Endometrium (tissue), 2 donors: Measurements from ENCODE around the gene GRM7.
"Not testable (repeated sequence)": the region's sequence is repeated elsewhere in the genome, so short reads cannot be mapped to it uniquely, and the experiment has no call there.

Experiments used
- FAIRE-seq: peaks from 2 replicates; lab custom pipeline; 2012; peaks lifted over from hg19 to GRCh38; lab: Jason Lieb, UNC
- donor health status: control.
- donor health status: control.

Gene GRM7

DNA sequence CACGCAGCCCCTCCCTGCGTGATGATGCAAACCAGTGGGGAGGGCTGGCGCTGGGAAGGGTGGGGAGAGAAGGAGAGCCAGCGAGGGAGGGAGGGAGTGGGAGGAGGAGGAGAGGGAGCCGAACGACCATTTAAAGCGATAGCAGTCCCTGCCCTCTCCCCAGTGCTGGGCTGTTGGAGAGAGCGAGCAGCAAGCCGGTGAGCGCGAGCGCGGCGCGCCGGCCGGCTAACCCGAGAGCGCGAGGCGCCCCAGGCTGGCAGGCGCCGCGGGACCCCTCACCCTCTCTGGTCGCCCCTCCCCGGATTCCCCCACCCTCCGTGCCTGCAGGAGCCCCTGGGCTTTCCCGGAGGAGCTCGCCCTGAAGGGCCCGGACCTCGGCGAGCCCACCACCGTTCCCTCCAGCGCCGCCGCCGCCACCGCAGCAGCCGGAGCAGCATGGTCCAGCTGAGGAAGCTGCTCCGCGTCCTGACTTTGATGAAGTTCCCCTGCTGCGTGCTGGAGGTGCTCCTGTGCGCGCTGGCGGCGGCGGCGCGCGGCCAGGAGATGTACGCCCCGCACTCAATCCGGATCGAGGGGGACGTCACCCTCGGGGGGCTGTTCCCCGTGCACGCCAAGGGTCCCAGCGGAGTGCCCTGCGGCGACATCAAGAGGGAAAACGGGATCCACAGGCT lies at the start of gene GRM7:
TSS of gene GRM7 (plus strand) at position 162 of the 671 bp plus-strand sequence.
- no peak for FAIRE-seq

GRCh38 chr3:6821411-6821810 lies 39.5 kb upstream of the GRM7 start:
- no peak for FAIRE-seq

DNA sequence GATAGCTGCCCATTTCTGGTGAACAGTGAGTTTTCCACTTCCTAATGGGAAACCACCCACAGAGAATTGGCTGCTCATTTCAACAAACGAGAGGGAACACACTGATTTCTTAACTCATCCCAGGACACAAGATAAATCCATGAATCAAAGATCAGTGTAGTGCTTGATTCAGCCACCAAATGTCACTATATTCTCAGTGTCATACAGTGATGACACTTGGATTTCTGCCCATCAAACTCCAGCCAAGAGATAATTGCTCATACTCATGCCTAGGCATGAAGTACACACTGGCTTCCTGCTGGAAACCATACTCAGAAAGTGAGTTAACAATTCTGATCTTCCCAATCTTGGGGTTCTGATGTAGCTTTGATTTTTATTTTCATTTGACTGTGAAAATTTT lies 35.4 kb upstream of the GRM7 start:
- no peak for FAIRE-seq

- no peak for FAIRE-seq
These were observed 33.5 kb upstream of the GRM7 start for GRCh38 chr3:6827453-6827852.

DNA sequence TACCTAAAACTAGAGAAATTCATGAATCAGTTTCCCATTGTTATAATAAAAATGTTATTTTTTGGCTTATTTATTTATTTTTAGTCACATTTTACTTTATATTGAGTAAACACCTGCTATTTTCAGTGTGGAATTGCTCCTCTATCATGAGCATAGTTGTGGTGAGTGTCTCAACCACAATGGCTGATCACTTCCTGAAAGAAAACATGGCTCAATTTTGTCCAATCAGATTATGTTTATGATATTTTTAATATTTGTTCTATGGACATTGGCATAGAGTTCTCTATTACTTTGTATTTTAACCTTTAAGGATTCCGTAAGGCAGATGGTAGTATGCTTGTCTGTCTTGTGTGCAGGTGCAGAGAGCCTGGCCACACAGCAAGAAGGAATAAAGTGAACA lies 16.2 kb upstream of the GRM7 start:
- FAIRE-seq, result no peak

GRCh38 chr3:6854184-6854583 lies 6.7 kb upstream of the GRM7 start:
- no peak for FAIRE-seq

- no peak for FAIRE-seq
These were observed 3.4 kb upstream of the GRM7 start for GRCh38 chr3:6857510-6857909.

DNA sequence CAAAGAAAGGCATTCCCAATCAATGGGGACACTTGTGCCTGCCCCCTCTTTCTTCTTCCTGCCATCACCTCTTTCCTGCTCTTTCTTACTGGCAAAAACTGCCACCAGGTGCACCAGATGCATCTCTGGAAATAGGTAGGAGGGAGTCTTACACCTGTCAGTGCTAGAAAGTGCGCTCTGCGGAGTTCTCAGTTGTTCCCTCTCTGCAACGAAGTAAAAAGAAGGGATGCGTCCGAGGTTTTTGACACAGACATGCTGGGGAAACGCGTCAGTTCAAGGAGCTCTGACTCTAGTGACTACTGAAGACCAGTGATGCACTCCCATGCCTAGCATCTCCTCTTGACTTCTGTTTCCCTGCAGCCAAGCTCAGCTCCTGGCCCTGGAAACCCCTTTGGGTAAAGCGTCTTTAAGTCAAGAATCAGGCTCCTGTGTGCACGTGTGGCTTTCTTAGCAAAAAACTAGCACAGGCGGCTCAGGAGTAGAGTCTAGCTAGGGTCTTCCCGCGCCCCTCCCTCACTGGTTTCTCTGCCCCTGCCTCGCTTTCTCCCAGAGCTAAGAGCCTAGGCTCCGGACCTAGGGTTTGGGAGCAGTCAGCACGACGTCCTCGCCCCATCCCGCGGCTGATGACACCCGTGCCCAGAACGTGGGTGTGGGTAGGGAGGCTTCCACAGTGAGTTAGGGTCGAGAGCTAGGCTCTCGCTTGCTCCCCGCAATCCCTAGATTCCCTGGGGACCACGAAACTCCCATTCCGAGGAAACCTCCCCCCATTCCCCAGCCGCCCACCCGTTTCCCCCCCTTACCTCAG lies 564 bp upstream of the GRM7 start:
- FAIRE-seq, result no peak

DNA sequence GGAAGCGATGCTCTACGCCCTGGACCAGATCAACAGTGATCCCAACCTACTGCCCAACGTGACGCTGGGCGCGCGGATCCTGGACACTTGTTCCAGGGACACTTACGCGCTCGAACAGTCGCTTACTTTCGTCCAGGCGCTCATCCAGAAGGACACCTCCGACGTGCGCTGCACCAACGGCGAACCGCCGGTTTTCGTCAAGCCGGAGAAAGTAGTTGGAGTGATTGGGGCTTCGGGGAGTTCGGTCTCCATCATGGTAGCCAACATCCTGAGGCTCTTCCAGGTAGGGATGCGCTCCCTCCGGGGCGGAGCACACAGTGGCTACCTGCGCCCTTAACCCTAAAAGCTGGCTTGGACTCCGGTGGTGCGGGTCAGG lies 698 bp downstream of the GRM7 start:
- FAIRE-seq, result no peak

GRCh38 chr3:6862041-6862879 lies 1.3 kb downstream of the GRM7 start:
- no peak for FAIRE-seq

- no peak for FAIRE-seq
These were observed 1.9 kb downstream of the GRM7 start for GRCh38 chr3:6862880-6863195.

DNA sequence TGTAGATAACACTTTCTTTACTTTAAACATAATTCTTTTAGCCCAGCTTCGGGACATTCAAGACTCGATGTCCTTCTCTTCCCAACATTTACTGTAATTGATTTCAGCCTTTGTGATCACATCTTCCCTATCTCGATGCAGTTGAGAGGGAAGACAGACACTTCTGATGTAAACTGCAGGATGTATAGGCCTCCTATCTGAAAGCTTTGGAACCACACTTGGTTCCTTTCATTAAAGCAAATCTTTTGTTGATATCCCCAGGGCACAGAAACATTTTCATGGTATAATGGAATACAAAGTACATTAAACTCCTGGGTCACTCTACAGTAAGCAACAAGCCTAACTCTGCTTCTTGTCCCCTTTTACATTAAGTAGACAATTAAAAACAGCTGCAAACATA lies 6.4 kb downstream of the GRM7 start:
- FAIRE-seq, result no peak

DNA sequence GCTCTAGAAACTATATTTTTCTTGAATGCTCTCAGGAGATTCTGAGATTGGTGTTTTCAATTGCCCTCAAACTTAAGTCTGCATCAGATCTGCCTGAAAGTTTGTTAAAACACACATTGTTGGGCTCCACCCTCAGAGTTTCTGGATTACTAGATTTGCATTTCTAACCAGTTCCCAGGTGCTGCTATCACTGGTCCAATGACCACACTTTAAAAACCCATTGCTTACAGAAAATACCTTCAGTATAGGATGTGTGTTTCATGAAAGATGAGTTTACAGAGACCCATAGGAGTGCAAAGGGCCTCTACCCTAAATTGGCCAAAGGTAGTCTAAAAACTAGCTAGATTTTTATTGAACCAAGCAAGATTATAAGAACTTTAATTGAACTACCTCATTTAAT lies 17.8 kb downstream of the GRM7 start:
- FAIRE-seq, result no peak

- FAIRE-seq, result no peak
These were observed 51.3 kb downstream of the GRM7 start for GRCh38 chr3:6912240-6912639.

DNA sequence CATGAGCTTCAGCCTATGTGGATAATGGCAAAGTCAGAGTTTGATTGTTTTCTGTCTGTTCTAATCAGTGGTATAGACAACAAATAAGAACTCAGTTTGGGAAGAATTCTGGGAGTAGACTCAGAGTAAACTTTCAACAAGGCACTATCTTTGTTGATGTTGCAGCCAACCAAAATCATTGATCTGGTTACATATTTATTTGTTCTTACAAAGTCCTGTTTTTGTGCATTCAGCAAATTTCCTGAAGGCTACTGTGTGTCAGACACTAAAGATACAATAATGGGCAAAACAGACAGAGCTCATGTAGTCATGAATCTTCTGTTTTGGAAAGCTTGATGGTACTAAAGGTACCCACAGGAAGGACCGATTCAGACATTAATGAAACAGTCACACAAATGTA lies 55.0 kb downstream of the GRM7 start:
- FAIRE-seq, result no peak

- FAIRE-seq, result no peak
These were observed 60.2 kb downstream of the GRM7 start for GRCh38 chr3:6921066-6921465.

DNA sequence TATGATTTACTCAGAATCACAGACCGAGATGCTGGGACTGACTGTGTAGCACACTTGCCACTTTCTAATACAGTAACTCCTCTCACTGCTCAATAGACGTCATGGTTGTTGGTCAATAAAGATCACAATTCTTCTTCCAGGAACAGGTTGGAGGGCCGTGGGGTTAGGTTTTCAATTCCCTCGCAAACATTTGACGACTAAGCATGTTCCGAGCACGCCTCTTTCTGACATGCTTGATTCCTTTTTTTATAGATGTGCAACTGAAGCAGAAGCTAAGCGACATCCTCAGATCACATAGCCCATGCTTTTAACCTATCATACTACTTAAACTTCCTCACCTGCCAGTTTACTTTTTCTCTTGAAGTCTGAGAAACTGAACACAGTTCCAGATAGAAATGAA lies 61.0 kb downstream of the GRM7 start:
- no peak for FAIRE-seq

GRCh38 chr3:6928064-6928463 lies 67.1 kb downstream of the GRM7 start:
- no peak for FAIRE-seq

- no peak for FAIRE-seq
These were observed 69.0 kb downstream of the GRM7 start for GRCh38 chr3:6929918-6930317.

DNA sequence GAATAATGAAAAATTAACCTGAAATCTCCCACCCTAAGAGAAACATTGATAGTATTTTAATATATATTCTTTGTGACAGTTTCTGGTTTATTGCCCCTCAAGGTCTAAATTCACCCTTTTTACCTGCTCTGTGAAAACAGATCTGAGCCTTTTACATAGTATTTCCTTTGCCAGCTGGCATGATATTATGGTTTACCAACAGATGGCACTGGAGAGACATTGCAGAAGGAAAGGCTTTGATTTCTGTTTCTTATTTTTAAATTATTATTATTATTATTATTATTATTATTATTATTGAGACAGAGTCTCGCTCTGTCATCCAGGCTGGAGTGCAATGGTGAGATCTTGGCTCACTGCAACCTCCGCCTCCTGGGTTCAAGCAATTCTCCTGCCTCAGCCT lies 74.5 kb downstream of the GRM7 start:
- FAIRE-seq, result not testable (repeated sequence)

DNA sequence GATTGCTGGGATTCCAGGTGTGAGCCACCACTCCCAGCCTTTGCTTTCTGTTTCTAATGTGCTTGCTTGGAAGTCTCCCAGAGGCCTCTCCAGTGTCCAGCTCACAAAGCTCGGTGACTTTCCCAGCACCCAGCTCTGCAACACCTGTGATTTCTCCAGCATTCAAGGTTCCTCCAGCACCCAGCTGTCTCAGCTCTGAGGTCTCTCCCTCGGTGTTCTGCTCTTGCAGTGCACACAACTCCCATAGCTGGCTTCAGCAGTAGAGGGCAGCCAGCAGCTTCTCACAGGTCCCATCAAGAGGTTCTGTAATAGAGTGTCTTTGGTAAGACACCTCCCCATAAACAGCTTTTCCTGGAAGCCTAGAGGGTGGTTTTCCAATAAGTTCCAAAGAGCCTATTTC lies 75.1 kb downstream of the GRM7 start:
- FAIRE-seq, result no peak

DNA sequence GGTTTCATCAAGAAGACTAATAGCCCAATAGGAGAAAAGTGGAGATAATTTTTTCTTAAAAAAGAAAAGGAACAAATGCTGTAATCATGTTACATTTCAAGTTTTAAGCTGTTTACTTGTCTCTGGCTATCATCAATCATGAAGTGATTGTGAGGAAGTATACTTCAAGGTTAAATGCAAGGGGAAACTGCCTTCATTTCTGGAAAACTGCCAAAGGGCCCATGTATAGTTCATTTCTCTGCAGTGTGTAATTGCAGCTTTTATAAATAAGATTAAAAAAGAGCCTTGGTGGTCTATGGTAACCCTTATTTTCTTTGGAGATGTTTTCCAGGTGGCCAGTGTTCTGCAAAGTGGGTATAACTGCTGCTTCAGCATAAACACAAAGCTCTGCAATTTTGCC lies 101.9 kb downstream of the GRM7 start:
- FAIRE-seq, result no peak

DNA sequence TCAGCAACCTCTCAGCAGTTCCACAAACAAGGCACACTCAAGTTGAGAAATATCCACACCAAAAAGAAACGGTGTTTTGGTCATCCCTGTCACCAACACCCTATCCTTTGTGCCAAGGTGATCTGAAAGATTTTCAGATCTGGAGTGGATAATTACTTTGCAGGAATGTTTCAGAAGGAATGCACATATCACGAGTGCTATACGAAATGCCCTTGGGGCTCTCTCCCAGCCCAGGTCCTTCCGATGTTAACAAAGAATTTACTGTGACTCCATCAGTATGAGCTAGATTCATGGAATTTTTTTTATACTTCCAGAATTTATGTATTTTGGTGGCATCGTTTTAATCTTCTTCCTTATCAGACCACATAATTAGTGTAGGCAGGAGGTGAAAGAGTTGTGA lies 105.0 kb downstream of the GRM7 start:
- no peak for FAIRE-seq
